Activated effector memory CD4-positive, alpha-beta T cell treated with Interleukin-2 at 50 U/mL for 16 hours (primary cell): ENCODE results near the gene COL4A1.

Experiments used
- DNase-seq: peaks from one replicate; pipeline ENCODE4 v3.0.0-alpha.2; 2020

Gene COL4A1

DNA sequence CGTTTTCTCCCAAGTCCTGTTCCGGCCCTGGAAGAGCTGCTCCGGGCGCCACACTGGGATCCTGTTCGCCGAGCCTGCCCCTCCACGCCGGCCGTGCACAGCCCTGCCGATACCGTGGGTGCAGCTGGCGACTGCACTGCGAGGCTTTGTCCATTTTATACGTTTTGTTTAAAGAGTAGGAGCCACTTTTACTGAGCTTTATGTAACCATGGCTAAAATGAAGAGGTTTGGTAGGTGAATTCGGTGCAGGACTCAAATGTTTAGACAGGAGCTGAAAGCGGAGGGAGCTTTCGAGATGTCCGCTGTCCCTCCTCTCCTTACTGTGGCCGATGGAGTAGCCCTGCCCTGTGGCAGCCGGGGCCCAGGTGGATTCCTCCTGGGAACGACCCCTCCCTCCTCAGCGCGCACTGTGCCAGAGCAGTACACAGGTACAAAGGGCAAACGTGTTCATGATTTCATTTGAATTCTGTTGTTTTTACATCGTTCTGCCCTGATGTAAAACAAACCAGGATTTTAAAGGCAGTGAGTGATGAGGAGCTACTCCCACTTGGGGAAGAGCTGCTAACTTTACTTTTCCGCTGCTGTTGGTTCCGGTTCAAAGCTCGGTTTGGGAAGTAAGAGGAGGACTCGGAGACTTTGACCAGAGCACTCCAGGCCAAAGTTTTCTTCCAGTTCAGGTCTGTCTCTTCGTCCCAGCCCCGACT, 1.9 kb upstream of the COL4A1 start:
- DNase-seq = no peak

DNA sequence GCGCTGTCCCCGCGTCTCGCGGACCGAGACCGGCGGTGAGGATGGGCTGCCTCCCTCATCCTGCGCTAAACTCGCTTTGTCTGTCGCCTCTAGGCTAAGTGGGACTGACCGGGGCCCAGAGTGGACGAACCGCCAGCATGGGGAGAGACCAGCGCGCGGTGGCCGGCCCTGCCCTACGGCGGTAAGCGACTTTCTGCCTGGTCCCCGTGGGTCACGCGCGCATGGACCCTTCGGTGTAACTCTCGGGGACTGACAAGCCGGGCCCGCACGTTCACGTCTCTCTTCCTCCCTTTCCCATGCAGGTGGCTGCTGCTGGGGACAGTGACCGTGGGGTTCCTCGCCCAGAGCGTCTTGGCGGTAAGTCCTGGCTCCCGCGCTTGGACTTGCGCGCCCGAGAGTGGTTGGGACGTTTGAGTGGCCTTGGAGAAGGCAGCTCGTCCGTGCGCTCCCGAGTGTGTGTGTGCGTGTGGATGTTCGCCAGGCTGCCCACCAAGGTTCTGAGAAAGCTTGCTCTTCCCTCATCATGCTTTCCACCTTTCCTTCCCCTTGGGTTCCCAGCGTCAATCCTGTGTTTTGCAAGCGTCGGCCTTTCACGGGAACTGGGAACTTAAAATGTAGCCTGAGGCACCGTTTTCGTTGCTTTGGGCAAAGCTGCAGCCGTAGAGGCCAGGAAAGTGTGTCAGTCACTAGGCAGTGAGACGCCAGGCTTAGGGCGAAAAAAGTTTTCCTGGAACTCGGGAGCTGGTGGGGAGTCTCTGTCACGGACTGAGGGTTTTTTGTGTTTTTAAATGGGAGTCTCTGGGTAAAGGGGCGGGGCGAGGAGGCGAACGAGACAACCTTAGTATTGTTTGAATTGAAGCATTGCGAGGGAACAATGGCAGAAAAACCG, 1.1 kb upstream of the COL4A1 start:
- DNase-seq = no peak

DNA sequence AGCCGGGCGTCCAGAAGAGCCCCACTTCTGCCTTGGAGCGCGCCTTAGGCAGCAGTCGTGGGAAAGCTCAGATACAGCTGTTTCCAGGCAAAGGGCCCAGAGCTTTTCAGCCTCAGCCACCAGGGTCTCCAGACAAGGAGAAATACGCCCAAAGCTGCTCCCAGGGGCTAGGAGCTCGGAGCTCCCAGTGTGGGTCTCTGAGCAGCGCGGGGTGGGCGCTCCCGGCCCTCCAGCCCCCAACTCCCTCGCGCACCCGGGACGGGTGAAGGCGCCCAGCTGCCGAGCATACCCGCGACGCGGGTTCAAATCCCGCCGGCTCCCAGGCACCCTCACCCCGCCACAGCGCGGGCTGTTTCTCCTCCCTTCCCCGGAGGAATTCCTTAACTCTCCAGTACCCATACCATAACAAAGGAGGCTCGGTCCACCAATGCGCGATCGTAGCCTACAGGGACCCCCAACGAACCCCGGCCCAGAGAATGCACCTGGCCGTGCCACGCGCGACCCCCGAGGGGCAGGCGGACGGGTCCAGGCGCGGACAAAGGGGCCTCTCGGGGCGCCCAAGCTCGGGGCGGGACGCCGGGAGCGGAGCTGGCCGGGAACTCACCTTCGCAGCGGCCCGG, 507 bp downstream of the COL4A1 start:
- no peak for DNase-seq

DNA sequence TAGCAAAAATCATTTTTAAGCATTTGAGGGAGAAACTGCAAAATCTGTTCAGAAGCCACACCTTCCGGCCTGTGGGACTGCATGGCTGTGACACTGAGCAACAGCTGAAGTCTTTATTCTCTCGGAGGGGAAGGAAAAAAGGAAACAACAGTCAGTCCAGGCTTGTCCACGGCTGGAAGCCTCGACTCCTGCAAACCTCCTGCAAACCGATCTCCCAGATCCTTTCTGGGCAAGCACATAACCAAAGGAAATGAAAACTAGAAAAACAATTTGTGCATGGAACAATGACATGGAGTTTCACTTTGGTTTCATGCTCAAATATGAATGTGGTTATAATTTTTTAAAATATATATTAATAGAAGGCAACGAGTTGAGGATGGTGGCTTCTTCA, 1.0 kb downstream of the COL4A1 start:
- DNase-seq = no peak

DNA sequence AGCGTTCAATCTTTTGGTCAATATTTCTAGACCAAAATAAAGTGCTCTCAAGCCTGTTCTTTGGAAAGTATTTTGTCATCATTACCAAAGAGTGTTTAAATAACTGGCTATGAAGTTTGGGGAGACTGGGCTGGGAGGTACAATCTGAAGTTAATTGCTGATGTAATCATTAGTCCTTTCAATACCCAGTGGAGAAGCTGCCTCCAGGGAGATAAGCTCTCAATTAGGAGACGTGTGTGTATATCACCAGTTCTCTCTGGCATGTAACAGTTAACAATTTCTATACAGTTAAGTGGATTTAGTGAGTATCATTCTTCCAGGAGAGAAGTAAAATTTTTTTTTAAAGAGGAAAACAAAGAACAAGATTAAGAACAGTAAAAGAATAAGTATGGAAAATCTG, 1.4 kb downstream of the COL4A1 start:
- no peak for DNase-seq

DNA sequence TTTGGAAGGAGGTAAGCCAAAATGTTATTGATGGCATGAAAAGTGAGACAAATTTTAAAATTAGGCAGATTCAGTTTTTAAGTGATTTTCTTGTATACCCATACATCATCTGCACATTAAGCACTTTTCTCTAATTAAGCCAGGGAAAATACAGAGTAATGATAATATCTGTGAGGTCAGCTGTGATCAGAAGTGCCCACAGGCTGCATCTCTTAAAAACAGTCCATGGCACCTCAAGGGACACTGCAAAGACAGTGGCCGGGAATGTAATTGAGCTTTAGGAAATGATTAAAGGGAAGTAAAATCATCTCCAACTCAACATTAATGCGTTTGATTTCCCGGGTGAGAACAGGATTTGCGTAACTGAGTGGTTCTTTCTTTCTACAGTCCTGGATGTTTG, 2.0 kb downstream of the COL4A1 start:
- no peak for DNase-seq

DNA sequence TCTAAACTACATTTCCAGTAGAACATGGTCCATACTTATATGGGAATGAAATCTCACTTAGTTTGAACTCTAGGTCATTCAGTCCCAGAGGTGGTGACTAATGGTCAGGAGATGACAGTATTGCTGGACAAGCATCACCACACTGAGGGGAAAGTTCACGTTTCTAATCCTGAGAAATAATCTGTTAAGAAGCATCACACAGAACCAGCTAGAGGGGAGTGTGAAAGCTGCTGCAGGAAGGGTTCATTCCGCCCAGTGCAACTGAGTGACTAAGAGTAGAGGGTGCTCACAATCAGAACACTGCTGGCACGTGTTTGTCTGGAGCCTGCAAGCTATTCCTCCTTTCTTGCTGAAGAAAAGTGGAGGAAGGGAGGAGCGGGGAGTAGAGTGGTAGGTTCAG, 2.7 kb downstream of the COL4A1 start:
- no peak for DNase-seq

DNA sequence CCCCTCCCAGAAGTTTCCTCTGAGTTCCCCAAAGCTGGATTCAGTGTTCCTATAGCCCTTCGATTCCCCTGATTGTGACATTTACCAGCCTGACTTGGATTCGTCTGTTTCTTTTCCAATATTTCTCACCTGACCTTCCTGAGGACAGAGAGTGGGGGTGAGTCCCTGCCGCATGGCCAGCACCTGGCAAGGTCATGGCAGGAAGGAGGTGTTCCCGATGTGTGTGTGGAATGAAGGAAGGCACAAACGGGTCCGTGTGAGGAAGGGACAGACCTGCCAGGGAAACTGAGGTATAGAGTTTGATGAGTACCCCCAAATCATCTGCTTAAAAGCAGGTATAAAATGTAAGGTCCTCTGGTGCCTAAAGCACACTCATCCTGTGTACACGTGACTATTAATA, 3.3 kb downstream of the COL4A1 start:
- no peak for DNase-seq

DNA sequence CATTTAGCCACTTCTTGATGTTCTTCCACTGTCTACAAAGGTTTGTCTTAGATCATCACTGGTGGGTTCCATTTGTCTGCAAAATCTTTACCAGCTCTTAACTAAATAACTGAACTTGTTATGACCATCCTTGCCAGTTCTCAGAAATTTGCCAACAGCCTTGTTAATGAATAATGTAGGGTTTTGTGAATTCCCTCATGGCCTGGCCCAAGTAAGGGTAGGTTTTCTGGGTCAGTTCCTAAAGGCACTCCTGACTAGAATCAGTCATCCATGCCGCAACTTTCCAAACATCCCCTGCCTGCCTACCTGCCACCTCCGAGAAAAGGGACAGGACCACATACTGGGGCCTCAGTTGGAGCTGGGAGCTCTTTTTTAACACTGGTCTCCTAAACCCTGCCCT, 4.0 kb downstream of the COL4A1 start:
- DNase-seq = no peak

DNA sequence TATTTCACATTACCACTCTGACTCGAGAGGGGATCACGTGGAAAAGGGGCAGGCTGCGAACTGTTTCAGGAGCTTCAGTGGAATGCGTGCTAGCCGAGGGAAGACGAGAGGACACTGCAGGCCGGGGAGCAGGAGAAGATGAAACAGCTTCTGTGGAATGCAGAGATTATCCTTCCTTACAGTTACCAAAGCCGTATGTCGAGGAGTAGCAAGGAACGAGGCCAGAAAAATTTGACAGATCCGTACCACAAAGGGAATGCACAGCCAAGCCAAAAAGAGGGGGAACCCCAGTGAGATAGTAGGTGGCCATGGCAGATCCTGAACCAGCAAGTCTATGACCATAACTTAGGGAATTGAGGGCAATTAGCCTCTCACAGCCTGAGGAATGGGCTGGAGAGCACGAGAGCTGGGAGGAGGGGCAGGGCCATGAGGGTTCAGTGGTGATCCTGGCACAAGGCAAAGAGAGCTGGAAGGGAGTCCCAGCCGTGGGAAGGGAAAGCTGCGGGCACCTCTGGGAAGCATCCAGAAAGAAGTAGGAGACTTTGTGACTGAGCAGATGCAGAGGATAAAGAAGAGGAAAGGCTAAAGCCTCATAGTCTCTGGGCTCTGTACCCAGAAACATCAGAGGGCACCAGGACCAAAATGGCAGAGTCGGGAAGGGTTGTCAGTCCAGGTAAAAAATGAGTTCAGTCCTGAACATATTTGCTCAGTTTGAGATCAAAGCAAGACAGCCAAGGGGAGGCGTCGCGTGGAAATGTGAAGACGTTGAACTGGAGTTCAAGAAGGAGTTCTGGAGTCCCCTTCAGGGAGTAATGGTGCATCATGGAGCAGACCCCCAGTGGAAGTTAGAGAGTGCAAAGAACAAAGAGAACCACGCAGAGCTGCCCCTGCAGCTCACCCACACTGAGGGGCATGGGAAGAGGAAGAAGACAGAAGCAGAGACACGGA, 5.1 kb downstream of the COL4A1 start:
- no peak for DNase-seq

DNA sequence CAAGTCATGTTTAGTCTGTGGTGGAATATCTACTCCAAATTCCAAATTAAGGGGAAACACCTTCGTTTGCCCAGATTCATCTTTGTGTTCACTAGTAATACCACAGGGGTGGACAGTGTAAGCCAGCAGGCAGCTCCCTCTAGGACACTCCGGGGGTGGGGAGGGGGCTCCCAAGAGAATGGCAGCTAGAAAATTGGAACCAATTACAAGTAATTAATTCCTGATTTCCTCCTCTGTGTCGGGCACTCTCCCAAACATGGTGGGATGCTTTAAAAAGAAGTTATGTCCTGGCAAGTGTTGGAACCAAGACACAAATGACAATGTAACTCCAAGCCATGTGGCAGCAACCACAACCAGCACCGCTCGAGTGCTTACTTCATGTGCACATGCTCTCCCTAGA, 5.9 kb downstream of the COL4A1 start:
- no peak for DNase-seq

DNA sequence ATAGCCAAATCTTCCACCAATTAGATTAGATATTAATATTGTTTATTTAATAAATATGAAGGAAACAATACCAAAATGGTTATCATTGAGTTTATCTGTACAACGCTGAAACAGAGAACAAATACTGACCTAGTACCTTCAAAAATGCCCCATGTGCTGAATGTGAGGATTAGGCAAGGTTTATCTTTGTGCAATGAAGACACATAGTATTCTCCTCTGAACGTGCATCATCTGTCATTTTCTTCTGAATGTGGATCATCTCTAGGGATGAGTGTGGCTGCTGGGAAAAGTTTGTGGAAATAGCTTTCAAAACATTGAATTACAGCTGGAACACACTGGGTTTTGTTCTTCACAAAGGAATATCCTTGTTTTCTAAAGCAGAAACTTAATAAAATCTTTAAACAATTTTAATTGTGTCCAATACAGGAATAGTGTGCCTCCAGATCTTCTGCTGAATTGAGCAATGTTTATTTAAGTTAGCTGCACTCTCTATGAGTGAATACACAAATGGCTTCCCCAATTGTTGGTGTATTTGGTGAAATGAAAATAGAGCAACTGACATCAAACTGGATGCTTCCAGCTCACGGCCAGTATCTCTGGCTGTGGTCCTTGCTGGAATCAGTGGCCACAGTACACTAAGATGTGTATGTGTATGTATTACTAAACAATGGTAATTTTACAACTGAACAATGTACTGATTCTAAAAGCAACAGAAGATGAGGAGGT, 6.7 kb downstream of the COL4A1 start:
- DNase-seq = no peak

DNA sequence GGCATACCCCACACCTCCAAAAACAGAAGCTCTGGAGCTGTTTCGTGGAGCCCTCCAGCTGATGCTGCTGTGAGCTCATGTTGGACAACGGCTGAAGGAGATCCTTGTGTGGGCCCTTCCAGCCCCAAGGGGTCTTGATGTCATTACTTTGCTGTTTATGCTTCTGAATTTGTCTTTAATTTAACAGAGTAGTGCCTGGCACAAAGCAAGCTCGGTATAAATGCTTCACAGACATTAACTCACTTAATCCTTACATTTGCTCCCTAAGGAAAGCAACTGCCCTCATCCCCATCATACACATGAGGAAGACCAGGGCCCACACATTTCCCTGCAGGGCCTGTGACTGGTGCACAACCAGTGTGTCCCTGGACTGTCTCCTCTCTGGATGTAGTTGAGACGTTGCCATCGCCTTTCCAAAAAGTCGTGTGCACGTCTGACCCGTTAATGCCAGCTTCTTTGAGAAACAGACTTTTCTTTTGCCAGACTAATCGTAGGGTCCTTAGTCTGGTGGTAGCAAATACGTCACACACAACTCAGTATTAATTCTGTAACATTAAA, 7.6 kb downstream of the COL4A1 start:
- no peak for DNase-seq

DNA sequence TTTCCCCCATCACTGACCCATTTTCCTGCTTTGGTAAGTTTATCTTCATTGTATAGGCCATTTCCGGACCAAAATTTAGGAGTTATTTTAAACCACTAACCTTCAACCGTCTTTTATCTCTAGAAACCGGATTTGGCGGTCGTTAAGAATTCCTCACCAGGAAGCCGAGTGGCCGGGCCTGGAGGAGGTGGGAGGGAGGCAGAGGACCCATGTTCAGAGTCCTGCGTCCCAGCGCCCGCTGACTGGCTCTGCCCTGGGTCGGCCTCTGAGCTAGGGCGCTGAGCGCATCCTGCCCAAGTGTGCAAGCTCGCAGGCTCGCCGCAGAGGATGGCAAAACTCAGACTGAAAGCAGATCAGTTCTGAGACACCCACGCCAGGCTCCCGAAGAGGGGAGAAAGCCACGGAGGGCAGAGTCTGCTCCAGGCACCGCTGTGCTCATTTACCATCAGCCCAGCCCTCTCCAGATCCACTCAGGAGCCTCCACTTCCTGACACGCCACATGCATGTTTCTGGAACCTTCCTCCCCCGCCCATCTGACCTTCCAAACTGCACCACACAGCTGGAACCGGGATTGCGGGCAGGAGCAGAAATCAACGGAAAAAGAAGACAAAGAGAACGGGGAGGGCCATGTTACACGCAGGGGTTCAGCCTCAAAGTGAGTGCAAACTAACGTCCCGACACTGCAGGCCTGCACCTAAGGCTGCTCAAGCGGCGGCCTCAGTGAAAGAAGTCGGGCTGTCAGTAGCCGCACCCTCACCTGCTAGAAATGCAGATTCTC, 8.3 kb downstream of the COL4A1 start:
- no peak for DNase-seq

DNA sequence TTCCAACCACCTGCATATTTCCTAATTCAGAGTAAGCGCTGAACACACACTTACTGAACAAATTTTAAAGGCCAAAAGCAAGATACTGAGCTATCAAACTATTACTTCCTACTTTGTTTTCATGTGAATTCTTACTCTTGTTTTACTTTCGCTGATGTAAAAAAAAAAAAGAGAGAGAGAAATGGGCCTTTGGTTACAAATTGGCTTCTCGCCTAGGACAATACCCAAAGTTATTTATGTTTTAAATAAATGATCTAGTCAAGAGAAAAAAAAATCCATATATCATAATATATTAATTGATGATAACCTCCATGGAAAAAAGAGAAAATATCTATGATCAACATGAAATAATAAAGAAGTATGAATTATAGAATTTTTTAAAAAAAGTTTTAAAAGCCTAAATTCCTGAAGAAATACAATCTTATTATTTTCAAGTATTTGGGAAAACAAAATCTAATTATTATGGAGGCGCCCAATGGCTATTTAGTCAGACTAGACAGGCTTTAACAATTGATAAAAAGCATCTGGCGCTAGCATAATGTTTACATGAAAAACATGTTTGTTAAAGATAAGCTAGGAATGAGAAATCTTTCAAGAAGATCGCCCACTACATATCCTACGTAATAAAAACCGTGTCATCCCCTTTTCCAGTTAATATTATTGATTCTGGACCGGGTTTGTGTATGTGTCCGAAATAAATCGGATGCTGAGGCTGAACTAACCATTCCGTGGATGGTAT, 9.0 kb downstream of the COL4A1 start:
- no peak for DNase-seq

DNA sequence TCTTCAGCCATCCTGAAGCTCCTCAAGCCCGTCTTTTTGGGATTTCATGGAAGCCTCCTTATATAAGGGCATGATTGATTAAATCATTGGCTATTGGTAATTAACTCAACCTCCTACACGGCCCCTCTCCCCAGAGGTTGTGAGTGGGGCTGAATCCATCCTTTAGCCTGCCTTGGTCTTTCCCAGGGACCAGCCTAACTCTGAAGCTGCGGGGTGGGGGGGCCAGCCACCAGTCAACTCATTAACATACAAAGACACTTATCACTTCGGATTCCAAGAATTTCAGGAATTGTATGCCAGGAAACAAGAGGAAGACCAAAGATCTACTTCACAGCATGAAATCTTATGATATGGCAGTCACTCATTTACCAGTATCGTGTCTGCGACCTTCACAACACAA, 9.9 kb downstream of the COL4A1 start:
- no peak for DNase-seq

DNA sequence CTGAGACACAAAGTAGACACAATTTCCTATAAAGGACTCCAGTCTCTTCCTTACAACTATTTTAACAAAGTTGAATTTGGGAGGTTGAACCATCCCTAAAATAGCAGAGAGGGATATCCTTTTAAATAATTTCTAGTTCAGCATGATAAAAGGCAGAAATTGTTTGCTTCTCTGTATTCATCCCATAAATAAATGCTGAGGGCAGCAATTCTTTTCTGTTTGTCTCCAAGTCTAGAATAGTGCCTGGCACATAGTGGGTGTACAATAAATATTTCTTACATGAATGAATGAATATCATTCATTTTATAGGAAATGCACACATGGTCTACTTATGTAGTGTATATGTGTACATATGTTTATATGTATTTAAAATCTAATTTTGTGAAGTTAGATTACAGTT, 12.3 kb downstream of the COL4A1 start:
- no peak for DNase-seq

DNA sequence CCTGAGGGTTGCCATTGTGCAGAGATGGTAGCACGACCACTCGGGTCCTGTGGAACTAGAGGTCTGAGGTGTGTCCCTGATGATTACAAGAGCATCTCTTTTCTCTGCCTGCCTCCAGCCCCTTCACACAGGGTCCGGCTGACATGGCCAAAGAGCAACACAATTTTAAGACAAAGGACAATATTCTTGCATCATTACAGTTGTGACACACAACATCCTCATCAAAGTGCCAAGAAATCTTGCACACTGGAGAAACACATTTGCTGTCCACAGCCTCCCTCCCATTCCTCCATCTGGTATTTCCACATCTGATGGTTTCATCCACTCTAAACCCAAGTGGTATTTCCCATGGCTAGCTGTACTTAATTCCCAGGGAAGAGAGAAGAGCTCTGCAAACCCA, 12.8 kb downstream of the COL4A1 start:
- no peak for DNase-seq

DNA sequence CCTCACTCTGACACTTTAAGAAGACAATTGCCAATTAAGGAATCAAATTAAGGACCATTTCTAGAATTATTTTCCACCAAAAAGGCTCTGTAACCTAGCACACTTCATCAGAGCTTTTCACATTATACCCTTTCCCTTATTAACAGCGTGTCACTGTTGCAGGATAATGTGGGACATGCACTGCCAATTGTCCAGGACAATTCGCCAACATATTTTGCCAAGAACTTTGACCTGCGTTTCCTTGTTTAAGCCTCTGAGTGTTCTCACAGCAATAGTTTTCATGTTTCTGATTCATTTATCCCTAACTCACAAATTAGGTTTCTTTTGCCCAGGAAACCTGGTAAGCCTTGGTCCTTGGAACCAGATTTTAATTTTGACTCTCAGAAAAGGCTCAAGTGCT, 13.3 kb downstream of the COL4A1 start:
- no peak for DNase-seq

DNA sequence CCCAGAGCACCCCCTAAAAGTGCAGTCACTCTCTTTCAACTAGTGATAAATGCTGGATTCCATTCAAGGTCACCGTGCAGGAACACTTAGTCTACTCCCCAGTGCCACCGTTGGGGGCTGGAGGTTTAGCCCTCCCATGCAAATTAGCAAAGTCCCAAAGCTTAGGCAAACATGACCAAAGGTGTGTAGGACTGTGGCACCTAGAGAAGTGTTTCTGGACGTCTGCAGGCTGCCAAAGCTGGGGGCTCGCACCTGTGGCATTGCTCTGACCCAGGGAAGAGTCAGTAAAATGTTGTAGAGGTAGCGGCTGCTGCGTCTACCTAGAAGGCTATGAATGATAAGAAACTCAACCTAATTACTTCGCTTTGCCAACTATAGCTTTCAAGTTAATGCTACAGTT, 13.9 kb downstream of the COL4A1 start:
- no peak for DNase-seq
